Activated CD8-positive, alpha-beta memory T cell treated with anti-CD3 and anti-CD28 coated beads for 36 hours (primary cell): ENCODE results near the gene AKIRIN1. TPM values are rescaled to one million over a fixed set of nuclear protein-coding genes. Genes with fewer than 3 reads are reported as not detected.

Source experiments
- total RNA-seq, 2 experiments: library from RNA; stranded (reverse); gene quantifications; one replicate each; pipeline ENCODE4 v1.2.3, GENCODE V29; 2021

AKIRIN1 gene
- total RNA-seq, 2 experiments from 2014 or later = 66.7 to 72.3 TPM

Other genes with a start within 250 kb of the AKIRIN1 start
- gene RRAGC, start 131.5 kb upstream of the AKIRIN1 start, total RNA-seq = 10 to 100 TPM; 14.6 to 15.3 TPM
- gene MYCBP, start 117.9 kb upstream of the AKIRIN1 start, total RNA-seq = 10 to 100 TPM; 66.4 to 71.9 TPM
- not detected for gene GJA9, start 109.7 kb upstream of the AKIRIN1 start, total RNA-seq
- gene RHBDL2, start 49.4 kb upstream of the AKIRIN1 start, total RNA-seq = not detected
- 100 to 1,000 TPM; 181 to 188 TPM for gene NDUFS5, start 35.1 kb downstream of the AKIRIN1 start, total RNA-seq
- gene MACF1, start 213.4 kb downstream of the AKIRIN1 start, total RNA-seq = 100 to 1,000 TPM; 159 to 163 TPM